GM12801 (cell line): ENCODE results near the gene SWT1.

ENCODE experiments used
- TF ChIP-seq, protein P1 (sequence below): IDR thresholded peaks from one replicate; pipeline ENCODE4 v1.5.1; 2011; ENCODE audit warnings: control low read depth; ENCODE audit not compliant: insufficient read length; ENCODE audit errors: extremely low read depth

The SWT1 gene

DNA sequence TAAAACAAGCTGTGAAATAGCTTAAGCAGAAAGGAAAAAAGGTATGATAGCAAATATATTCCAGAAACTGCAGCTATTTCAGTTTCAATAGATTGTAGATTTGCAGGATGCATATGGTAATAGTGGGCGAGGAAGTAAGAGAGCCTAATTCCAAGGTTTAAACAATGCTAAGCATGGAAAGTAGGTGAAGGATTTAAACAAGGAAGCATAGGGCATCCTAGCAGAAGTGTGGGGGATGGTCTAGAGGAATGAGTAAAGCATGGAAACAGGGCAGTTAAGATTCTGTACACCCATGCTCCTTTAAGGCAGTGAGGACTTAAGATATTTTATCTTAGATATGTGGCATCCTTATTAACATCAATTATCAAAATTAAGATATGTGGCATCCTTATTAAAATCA, 157.4 kb downstream of the SWT1 start:
- TF ChIP-seq, protein P1, sequence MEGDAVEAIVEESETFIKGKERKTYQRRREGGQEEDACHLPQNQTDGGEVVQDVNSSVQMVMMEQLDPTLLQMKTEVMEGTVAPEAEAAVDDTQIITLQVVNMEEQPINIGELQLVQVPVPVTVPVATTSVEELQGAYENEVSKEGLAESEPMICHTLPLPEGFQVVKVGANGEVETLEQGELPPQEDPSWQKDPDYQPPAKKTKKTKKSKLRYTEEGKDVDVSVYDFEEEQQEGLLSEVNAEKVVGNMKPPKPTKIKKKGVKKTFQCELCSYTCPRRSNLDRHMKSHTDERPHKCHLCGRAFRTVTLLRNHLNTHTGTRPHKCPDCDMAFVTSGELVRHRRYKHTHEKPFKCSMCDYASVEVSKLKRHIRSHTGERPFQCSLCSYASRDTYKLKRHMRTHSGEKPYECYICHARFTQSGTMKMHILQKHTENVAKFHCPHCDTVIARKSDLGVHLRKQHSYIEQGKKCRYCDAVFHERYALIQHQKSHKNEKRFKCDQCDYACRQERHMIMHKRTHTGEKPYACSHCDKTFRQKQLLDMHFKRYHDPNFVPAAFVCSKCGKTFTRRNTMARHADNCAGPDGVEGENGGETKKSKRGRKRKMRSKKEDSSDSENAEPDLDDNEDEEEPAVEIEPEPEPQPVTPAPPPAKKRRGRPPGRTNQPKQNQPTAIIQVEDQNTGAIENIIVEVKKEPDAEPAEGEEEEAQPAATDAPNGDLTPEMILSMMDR: no peak

DNA sequence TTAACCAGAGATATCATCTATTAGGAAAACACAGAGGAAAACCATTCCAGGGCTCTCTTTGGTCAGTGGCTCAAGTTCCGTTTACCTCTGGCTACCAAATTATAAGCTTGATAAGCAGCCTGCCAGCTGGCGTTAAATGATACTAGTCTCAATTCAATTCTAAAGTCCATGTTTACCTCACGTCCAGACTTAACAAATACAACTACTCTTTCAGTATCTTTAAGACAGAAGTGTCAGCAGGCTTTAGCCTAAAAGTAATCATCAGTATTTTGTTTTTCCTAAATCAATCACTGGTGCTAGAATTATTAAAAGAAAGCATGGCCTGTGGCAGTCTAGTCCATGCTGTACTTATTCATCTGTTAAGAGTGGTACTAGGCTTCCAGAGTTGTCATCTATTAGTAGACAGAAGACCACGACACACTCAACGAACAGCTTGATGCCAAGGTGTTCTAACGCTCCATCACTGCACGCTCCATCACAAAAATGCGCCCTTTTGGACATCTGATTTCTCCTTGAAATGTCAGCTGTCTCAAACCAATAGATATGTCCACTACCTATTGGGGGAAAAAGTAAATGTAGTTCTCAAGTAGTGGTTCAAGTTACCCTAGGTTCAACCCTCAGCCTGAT, 158.6 kb downstream of the SWT1 start:
- TF ChIP-seq, protein P1: no peak

DNA sequence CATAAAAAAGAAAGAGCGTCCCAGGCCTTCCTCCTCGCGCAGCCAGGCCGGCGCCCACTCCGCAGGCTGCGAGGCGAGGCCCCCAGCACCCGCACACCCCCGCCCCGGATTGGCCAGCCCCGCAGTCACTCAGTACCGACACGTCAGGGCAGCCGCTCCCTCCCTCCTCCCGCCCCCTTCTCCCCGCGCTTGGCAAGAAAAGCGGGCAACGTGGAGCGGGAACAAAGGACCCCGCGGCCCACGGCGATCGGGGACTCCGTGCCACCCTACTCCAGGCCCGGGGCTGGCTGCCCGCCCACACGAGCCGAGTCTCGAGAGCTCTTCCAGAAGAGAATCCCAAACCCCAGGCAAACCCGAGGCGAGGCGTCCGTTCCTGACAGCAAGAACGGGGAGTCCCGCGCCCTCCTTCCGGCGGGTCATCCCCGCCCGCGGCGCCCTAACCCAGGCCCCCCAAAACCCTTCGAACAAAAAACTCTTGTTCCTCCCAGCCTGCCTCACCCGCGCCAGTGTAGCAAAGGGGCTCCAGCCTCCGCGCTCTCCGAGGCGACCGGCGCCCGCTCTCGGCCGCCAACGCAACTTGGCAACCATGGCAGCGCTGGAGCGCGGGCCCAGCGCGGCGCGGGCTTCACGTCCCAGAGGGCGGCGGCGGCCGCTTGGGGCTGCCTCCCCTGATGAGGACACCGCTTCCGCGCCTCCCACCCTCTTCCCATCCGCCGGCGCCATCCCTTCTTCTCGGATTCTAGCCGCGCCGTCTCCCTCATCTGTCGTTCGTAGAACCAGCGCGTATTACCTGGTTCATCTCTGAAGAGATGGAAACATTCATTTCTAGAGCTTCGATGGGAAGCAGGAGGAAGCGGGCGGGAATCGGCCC, 159.4 kb downstream of the SWT1 start:
- TF ChIP-seq, protein P1: no peak

DNA sequence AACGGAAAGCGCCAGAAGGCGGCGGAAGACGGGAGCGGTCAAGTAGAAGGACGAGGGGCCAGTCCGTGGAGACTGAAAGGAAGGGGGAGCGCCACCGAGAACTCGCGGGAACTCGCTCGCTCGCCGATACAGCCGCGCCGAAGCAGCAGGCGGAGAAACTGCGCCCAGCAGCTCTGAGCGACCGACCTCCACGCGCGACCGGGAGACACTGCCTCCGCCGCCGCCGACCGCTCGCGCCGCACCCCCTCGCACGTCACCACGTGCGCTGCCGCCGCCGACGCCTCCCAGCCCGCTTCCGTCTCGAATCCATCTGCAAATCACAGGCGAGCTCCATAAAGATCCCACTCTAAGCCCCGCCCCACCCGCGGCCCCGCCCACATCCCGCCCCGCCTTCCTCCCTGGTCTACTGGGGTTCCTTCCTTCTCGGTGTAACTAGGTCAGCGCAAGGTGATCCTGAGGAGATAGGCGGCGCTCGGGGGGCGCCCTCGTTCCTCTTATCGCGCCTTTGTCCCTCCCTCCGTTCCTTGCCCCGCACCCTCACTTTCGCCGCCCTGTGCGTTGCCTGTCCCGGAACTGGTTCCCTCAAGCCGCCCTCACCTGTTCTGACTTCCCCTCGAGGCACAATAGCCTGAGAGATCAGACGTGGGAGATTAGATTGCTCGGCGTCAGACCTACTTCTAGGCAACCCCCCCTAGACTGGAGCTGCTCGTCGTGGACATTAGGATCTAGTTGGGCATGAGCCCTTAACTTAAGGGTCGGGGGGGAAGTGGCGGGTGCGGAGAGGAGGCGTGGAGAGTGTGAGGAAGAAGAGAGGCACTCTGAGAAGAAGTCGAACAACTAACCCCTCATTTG, 160.3 kb downstream of the SWT1 start, which contains the start of gene IVNS1ABP:
Gene IVNS1ABP (minus strand): TSS at position 210 of the 852 bp plus-strand sequence. CDS start 7,750 bp downstream, outside the sequence.
- TF ChIP-seq, protein P1: no peak

DNA sequence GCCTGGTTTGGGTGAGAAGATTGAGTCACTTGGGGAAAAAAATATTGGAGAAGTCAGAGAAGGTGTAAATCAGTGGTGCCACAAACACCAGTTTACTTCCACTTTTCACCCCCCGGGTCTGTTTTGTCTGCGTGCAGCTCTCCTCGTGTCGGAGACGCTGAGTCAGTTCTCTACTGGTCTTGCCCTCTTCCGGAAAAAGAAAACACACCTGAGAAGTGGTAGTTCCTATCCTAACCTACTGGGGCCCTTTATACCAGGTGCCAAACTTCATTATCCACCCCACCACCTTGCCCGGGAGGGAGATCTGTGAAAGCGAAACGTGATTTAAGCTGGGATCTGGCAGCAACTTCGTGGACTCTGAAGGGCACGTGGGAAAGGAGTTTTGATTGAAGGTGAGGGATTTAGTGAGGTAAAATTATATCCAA, 160.9 kb downstream of the SWT1 start:
- TF ChIP-seq, protein P1: no peak

DNA sequence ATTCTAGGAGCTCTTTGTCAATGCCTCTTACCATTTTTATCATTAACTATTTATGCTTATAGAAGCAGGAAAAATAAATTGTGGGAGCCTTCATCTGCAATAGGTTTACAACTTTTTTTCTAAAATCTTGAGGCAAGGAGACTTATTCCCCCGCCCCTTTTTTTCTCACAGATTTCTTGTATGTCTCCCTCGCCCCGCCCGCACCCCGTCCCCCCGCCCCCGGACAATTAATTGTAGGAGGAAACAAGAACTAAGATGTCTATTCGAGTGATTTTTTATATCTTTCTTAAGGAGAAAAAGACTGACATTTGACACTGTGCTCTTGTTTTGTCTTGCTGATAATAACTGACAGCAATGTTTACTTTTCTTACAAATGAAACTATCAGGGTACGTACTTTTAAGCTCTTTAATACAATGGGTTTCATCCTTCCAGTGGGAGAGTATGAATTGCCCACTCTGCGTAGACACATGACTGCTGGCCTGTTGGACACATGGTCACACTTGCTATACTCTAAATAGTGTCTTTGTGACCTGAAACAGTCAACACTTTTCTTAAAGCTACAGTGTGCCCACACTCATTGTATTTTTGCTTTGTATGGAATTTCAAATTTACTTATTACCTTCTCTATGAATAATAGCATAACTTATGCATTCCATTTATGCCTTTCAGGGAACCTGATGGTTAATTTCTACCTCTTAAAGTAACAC, 161.6 kb downstream of the SWT1 start:
- TF ChIP-seq, protein P1: no peak
